Measurements from ENCODE around the gene ICA1. TPM values are rescaled to one million over a fixed set of nuclear protein-coding genes. Genes with fewer than 3 reads are reported as not detected.
A peak's percentile ranks its signal among the peaks of the same experiment; 100 is the strongest.

Gene ICA1
- total RNA-seq, 1 donor, result 2.2 TPM

DNA sequence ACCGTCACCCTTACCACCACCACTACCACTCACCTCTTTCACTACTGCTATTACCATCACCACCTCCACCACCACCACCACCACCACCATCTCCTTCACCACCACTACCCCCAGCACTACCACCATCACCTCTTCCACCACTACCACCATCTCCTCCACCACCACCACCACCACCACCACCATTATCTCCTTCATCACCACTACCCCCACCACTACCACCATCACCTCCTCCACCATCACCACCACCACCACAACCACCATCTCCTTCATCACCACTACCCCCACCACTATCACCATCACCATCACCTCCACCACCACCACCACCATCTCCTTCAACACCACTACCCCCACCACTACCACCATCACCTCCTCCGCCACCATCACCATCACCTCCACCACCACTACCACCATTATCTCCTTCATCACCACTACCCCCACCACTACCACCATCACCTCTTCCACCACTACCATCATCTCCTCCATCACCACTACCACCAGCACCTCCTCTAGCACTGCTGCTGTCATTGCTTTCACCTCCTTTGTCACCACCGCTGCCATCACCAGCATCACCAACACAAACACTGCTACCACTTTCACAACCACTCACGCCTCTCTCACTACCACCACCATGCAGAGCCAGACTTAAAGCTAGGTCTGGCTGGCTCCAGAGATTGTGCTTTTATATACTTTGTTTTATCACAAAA lies 109.3 kb downstream of the ICA1 start:
- TF ChIP-seq, protein P1, sequence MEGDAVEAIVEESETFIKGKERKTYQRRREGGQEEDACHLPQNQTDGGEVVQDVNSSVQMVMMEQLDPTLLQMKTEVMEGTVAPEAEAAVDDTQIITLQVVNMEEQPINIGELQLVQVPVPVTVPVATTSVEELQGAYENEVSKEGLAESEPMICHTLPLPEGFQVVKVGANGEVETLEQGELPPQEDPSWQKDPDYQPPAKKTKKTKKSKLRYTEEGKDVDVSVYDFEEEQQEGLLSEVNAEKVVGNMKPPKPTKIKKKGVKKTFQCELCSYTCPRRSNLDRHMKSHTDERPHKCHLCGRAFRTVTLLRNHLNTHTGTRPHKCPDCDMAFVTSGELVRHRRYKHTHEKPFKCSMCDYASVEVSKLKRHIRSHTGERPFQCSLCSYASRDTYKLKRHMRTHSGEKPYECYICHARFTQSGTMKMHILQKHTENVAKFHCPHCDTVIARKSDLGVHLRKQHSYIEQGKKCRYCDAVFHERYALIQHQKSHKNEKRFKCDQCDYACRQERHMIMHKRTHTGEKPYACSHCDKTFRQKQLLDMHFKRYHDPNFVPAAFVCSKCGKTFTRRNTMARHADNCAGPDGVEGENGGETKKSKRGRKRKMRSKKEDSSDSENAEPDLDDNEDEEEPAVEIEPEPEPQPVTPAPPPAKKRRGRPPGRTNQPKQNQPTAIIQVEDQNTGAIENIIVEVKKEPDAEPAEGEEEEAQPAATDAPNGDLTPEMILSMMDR (IDR thresholded peaks at IDR 0.05; ENCODE audit: extremely low read depth, low read depth, low read length), result no peak
- Histone ChIP-seq H4K20me1 (ENCODE audit: insufficient read depth, low read length) (no peaks in the 10 kb centered on the region), H2AFZ (ENCODE audit: low read length) (no peak overlapping the region)

DNA sequence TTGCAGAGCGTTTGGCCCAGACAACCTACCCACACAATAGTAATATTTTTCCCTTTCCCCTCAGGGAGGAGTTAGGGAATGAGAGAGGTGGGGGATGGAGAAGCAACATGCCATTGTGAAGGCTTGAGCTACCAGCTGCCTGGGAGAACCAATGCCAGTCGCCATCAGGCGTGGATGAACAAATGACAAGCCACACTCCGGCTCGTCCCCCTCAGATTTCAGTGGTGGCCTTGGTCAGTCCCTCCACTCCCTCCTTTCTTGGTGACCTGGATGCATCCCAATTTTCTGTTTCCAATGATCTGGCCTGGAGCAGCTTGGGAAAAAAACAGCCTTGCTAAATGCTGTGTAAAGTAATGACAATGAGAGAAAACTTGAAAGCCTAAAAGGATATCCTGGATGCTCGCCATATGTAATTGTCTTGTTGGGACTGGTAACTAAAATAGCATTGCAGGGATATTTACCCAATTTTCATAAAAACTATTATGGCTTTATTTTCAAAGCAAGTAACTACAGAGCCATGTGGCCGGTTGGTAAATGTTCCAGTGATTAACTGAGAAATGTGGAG lies 110.7 kb downstream of the ICA1 start:
- Histone ChIP-seq H3K27me3 (ENCODE audit: insufficient read depth, low read length) (no peaks in the 10 kb centered on the region), H3K4me3 (ENCODE audit: insufficient read depth, low read length) (no peak overlapping the region), H2AFZ (ENCODE audit: low read length) (no peak overlapping the region), H3K4me2 (ENCODE audit: insufficient read depth, low read length) (no peak overlapping the region), H3K36me3 (ENCODE audit: insufficient read depth, low read length) (no peaks in the 10 kb centered on the region), H3K27ac (ENCODE audit: low read depth, low read length) (no peak overlapping the region), H3K4me1 (ENCODE audit: insufficient read depth, low read length) (no peaks in the 10 kb centered on the region), H4K20me1 (ENCODE audit: insufficient read depth, low read length) (no peaks in the 10 kb centered on the region), H3K79me2 (ENCODE audit: insufficient read depth, low read length) (no peaks in the 10 kb centered on the region), H3K9me3 (ENCODE audit: low read depth, low read length) (no peaks in the 10 kb centered on the region)
- DNase-seq (ENCODE audit: insufficient read length, low spot score, missing footprints), result no peak
- TF ChIP-seq, protein P1 (IDR thresholded peaks at IDR 0.05; ENCODE audit: extremely low read depth, low read depth, low read length), result no peak

More for the DNA sequence above, 109.3 kb downstream of the ICA1 start:
- H3K4me1 ChIP-seq (ENCODE audit: insufficient read depth, low read length), result no peaks in the 10 kb centered on the region
- no peak overlapping the region for H3K27ac ChIP-seq (ENCODE audit: low read depth, low read length)
- H3K9me3 ChIP-seq (ENCODE audit: low read depth, low read length), result no peaks in the 10 kb centered on the region
- H3K79me2 ChIP-seq (ENCODE audit: insufficient read depth, low read length), result no peaks in the 10 kb centered on the region
- H3K36me3 ChIP-seq (ENCODE audit: insufficient read depth, low read length), result no peaks in the 10 kb centered on the region
- DNase-seq (ENCODE audit: insufficient read length, low spot score, missing footprints), result peak; percentile 13
- no peak overlapping the region for H3K4me3 ChIP-seq (ENCODE audit: insufficient read depth, low read length)
- no peak overlapping the region for H3K4me2 ChIP-seq (ENCODE audit: insufficient read depth, low read length)
- H3K27me3 ChIP-seq (ENCODE audit: insufficient read depth, low read length), result no peaks in the 10 kb centered on the region

DNA sequence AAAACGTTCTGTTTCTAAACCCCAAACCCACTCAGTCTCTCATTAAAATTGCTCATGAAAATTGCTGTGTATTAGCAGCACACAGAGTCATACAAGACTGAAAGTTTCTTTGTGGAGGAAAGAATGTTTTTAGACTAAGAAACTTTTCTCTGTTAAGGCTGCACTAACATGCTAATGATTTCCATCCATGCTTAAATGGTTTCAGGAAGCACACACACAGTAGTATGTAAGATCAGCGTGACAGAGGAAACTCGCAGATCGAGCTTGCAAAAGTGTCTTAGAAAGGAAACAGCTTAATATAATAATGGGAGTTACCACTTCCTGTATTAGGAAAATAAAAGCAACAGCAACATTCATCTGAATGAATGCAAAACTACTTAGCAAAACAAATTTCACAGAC lies 112.7 kb downstream of the ICA1 start:
- no peaks in the 10 kb centered on the region for H3K27me3 ChIP-seq (ENCODE audit: insufficient read depth, low read length)
- H3K79me2 ChIP-seq (ENCODE audit: insufficient read depth, low read length), result no peaks in the 10 kb centered on the region
- H4K20me1 ChIP-seq (ENCODE audit: insufficient read depth, low read length), result no peaks in the 10 kb centered on the region
- no peak overlapping the region for H3K4me3 ChIP-seq (ENCODE audit: insufficient read depth, low read length)
- peak overlapping the region; percentile 47 for H2AFZ ChIP-seq (ENCODE audit: low read length)
- H3K27ac ChIP-seq (ENCODE audit: low read depth, low read length), result no peak overlapping the region
- DNase-seq (ENCODE audit: insufficient read length, low spot score, missing footprints), result no peak
- H3K4me2 ChIP-seq (ENCODE audit: insufficient read depth, low read length), result no peak overlapping the region
- H3K36me3 ChIP-seq (ENCODE audit: insufficient read depth, low read length), result no peaks in the 10 kb centered on the region
- TF ChIP-seq, protein P1 (IDR thresholded peaks at IDR 0.05; ENCODE audit: extremely low read depth, low read depth, low read length), result no peak
- H3K4me1 ChIP-seq (ENCODE audit: insufficient read depth, low read length), result no peaks in the 10 kb centered on the region
- H3K9me3 ChIP-seq (ENCODE audit: low read depth, low read length), result no peaks in the 10 kb centered on the region

DNA sequence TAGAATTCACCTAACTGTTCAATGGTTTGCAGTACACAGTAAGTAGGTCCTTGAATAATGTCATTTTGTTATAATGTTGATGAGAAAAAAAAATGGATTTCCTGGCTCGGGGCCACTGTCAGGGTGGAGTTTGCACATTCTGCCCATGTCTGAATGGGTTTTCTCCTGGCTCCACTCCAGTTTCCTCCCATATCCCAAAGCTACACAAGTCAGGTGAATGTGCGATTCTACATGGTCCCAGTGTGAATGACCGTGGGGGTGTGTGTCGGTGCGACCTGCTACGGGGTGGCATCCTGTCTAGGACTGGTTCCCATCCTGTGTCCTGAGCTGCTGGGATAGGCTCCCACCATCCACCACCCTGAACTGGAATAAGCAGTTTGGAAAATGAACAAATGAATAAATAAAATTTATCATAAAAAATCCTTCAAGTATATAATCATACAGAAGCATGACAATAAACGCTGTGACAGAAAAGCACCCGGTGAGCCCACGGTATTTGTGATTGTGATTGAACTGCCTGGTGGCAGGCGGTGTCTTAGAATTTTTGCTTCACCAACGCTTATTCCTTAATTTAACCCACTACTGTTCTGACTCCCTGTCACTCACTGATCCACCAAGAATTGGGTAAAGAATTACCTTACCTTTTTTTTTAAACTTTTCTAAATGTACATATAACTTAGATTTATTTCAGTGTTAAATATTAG lies 114.1 kb downstream of the ICA1 start:
- H2AFZ ChIP-seq (ENCODE audit: low read length), result no peak overlapping the region
- no peaks in the 10 kb centered on the region for H4K20me1 ChIP-seq (ENCODE audit: insufficient read depth, low read length)
- H3K79me2 ChIP-seq (ENCODE audit: insufficient read depth, low read length), result no peaks in the 10 kb centered on the region
- H3K9me3 ChIP-seq (ENCODE audit: low read depth, low read length), result no peaks in the 10 kb centered on the region
- H3K27ac ChIP-seq (ENCODE audit: low read depth, low read length), result no peak overlapping the region
- no peak overlapping the region for H3K4me2 ChIP-seq (ENCODE audit: insufficient read depth, low read length)
- H3K4me3 ChIP-seq (ENCODE audit: insufficient read depth, low read length), result no peak overlapping the region
- no peaks in the 10 kb centered on the region for H3K36me3 ChIP-seq (ENCODE audit: insufficient read depth, low read length)
- H3K4me1 ChIP-seq (ENCODE audit: insufficient read depth, low read length), result no peaks in the 10 kb centered on the region
- TF ChIP-seq, protein P1 (IDR thresholded peaks at IDR 0.05; ENCODE audit: extremely low read depth, low read depth, low read length), result no peak
- no peaks in the 10 kb centered on the region for H3K27me3 ChIP-seq (ENCODE audit: insufficient read depth, low read length)
- no peak for DNase-seq (ENCODE audit: insufficient read length, low spot score, missing footprints)
